Left lung (tissue), 10 donors: ENCODE measurements around the gene ZCCHC17. TPM values are rescaled to one million over a fixed set of nuclear protein-coding genes. Genes with fewer than 3 reads are reported as not detected.

Source experiments
- ATAC-seq: fragments of 200-7000 bp; cut with Tn5 transposase; one replicate; pipeline ENCODE4 v1.9.1; 2020; ENCODE audit warnings: moderate library complexity
- DNase-seq, 4 donors: peaks; one replicate each; pipeline ENCODE4 v3.0.0-alpha.2; 2013 to 2020
- H3K27ac ChIP-seq, 2 donors: fragments of 200-600 bp; sonication (generic) in 1 of 2; one replicate each; pipeline versions ENCODE4 v1.5.0 to v1.8.0; 2020 to 2021
- H3K27me3 ChIP-seq, 2 donors: fragments of 200-600 bp; sonication (generic) in 1 of 2; one replicate each; pipeline versions ENCODE4 v1.5.0 to v1.8.0; 2020 to 2021
- H3K36me3 ChIP-seq, 2 donors: fragments of 200-600 bp; sonication (generic) in 1 of 2; one replicate each; pipeline versions ENCODE4 v1.5.0 to v1.8.0; 2020 to 2021
- H3K4me1 ChIP-seq, 2 donors: fragments of 200-600 bp; one replicate each; pipeline ENCODE4 v1.8.0; 2021
- H3K4me3 ChIP-seq, 2 donors: fragments of 200-600 bp; sonication (generic) in 1 of 2; one replicate each; pipeline versions ENCODE4 v1.5.0 to v1.8.0; 2020 to 2021; ENCODE audit warnings: mild to moderate bottlenecking in 1 of 2
- H3K9me3 ChIP-seq, 2 donors: fragments of 200-600 bp; sonication (generic) in 1 of 2; one replicate each; pipeline versions ENCODE4 v1.5.0 to v1.8.0; 2020 to 2021
- intact Hi-C, 2 donors: fragments of 100-400 bp; cut with DNase I; formaldehyde crosslinking; loops; one replicate each; pipeline versions ENCODE4 v1.11.2 to v1.14.2; 2022
- polyA plus RNA-seq, 6 donors: library from polyadenylated mRNA; unstranded; fragments of 120-200 nt; gene quantifications; one replicate each; pipeline ENCODE4 v1.2.1, GENCODE V29; 2013; ENCODE audit not compliant: insufficient read length in 6 of 6
- total RNA-seq, 2 donors: library from RNA; stranded (reverse); fragmentation: NEBNext Ultra II Directional; extraction: Animal tissue kit (Norgen Biotek cat#: 25700); gene quantifications; one replicate each; pipeline ENCODE4 v1.2.1, GENCODE V29; 2021
- TF ChIP-seq, protein P1 (sequence below), 2 donors: fragments of 200-600 bp; sonication (generic) in 1 of 2; IDR thresholded peaks; one replicate each; pipeline versions ENCODE4 v1.5.0 to v1.8.0; 2021; ENCODE audit warnings: antibody characterized with exemption in 2 of 2
- donor health status: DM: no; HTN: yes; CAD: no.
- donor health status: DM: no; HTN: no; CAD: no.

ZCCHC17 gene
- total and polyA plus RNA-seq, 8 donors = 20.1 to 51.7 (median 43.8) TPM

GRCh38 chr1:31373897-31374486 is 77.2 kb downstream of the ZCCHC17 start:
- Histone ChIP-seq H3K27ac (peak overlapping the region; percentile 20 to 80), H3K9me3 (no peaks in the 10 kb centered on the region), H3K4me1 (peaks cover 16 to 24% of the 10 kb centered on the region in 2 donors), H3K4me3 (peak overlapping the region in 1 of 2 donors; percentile 26), H3K27me3 (peaks cover 0 to 13% of the 10 kb centered on the region in 2 donors), H3K36me3 (no peaks in the 10 kb centered on the region)
- ATAC-seq = no peak
- intact Hi-C loops = no loop called here
- TF ChIP-seq, protein P1, sequence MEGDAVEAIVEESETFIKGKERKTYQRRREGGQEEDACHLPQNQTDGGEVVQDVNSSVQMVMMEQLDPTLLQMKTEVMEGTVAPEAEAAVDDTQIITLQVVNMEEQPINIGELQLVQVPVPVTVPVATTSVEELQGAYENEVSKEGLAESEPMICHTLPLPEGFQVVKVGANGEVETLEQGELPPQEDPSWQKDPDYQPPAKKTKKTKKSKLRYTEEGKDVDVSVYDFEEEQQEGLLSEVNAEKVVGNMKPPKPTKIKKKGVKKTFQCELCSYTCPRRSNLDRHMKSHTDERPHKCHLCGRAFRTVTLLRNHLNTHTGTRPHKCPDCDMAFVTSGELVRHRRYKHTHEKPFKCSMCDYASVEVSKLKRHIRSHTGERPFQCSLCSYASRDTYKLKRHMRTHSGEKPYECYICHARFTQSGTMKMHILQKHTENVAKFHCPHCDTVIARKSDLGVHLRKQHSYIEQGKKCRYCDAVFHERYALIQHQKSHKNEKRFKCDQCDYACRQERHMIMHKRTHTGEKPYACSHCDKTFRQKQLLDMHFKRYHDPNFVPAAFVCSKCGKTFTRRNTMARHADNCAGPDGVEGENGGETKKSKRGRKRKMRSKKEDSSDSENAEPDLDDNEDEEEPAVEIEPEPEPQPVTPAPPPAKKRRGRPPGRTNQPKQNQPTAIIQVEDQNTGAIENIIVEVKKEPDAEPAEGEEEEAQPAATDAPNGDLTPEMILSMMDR (IDR thresholded peaks at IDR 0.05) = no peak
- no peak for DNase-seq

DNA sequence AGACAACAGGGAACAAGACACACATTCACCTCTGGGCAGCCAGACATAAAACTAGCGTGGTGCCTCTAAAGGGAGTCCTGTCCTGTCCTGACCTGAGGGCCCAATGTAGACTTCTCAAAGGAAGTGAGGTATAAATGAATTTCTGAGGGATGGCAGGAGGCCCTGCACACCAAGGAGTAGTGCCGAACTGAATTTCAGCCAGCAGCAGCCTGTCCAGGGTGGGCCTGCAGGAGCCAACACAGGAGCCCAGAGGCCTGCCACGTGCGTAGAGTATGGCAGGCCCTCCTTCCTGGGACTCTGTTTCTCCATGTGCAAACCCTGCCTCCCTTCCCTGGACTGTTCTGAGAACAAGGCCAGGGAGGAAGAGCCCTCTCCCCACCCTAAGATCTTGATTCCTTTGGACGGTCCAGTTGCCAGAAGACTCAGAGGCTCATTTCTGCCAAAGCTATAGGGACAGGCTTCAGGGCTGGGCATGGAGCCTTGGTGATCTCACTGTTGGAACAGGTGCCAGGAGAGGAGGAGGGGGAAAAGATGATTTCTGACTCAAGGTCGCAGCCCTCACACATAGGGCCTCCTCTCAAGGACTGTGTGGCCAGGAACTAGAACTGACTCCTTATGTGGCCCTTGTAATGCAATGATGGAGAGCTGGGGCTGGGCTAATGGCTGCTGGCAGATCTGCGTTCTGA is 77.8 kb downstream of the ZCCHC17 start:
- TF ChIP-seq, protein P1 (IDR thresholded peaks at IDR 0.05) = no peak
- no peaks in the 10 kb centered on the region for H3K36me3 ChIP-seq
- H3K4me1 ChIP-seq = peaks cover 16 to 24% of the 10 kb centered on the region in 2 donors
- H3K4me3 ChIP-seq = no peak overlapping the region
- ATAC-seq = peak; percentile 64
- H3K27ac ChIP-seq = peak overlapping the region in 1 of 2 donors; percentile 80
- DNase-seq = peak in 2 of 4 donors; percentile 32 to 57
- no peaks in the 10 kb centered on the region for H3K9me3 ChIP-seq
- intact Hi-C loops = no loop called here
- peaks cover 0 to 13% of the 10 kb centered on the region in 2 donors for H3K27me3 ChIP-seq

DNA sequence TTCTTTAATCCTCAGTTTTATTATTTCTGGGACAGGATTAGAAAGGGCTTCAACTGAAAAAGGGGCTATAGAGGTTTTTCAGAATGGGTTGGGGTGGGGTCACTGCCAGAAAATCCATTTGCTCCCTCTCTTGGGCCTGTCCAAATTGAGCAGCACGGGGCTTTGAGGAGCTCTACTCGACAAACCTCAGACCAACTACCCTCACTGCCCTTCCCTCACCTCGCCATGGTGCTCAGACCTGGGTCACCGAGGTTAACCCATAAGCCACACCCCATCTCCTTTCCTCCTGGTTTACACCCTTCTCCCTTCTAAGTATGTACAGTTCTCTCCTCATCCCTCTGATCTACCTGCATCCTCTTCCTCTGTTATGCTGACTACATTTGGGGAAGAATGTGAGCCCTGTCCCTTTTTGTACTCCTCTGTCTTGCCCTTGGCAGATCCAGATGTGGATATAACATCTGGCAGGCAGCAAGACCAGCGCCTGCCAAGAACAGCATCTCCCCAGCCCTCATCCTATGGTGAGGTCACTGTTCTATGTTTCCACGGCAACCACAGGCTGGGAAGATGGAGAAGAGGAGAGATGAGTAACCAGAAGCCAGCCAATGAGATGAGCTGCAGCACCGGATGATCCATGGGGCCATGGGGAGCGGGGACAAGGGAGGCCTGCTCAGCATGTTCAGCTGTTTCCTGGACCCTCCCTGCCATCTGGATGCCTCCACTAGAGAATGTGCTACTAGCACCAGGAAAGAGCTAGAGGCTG is 79.7 kb downstream of the ZCCHC17 start:
- H3K27ac ChIP-seq = no peak overlapping the region
- intact Hi-C loops = no loop called here

GRCh38 chr1:31377364-31377863 is 80.6 kb downstream of the ZCCHC17 start:
- Histone ChIP-seq H3K36me3 (no peaks in the 10 kb centered on the region), H3K27ac (no peak overlapping the region), H3K27me3 (peaks cover 0 to 13% of the 10 kb centered on the region in 2 donors), H3K4me1 (peaks cover 16 to 24% of the 10 kb centered on the region in 2 donors), H3K4me3 (no peak overlapping the region), H3K9me3 (no peaks in the 10 kb centered on the region)
- TF ChIP-seq, protein P1 (IDR thresholded peaks at IDR 0.05) = no peak
- intact Hi-C loops = no loop called here
- no peak for DNase-seq
- ATAC-seq = no peak

More for the DNA sequence above, 79.7 kb downstream of the ZCCHC17 start:
- H3K27me3 ChIP-seq = peaks cover 0 to 13% of the 10 kb centered on the region in 2 donors
- DNase-seq = no peak
- no peak overlapping the region for H3K4me3 ChIP-seq
- peaks cover 16 to 24% of the 10 kb centered on the region in 2 donors for H3K4me1 ChIP-seq
- ATAC-seq = no peak
- no peaks in the 10 kb centered on the region for H3K9me3 ChIP-seq
- TF ChIP-seq, protein P1 (IDR thresholded peaks at IDR 0.05) = no peak
- H3K36me3 ChIP-seq = no peaks in the 10 kb centered on the region
